GM18505 (cell line): Measurements from ENCODE around the gene TP53BP2.
"Not testable (repeated sequence)": the region's sequence is repeated elsewhere in the genome, so short reads cannot be mapped to it uniquely, and the experiment has no call there.

Source experiments
- ATAC-seq: cut with Tn5 transposase; IDR thresholded peaks from one replicate; pipeline ENCODE4 v1.9.1; 2021; ENCODE audit not compliant: unreplicated experiment
- POLR2A ChIP-seq: IDR thresholded peaks from 4 replicates; pipeline ENCODE4 v1.6.1; 2011; ENCODE audit warnings: borderline replicate concordance; ENCODE audit not compliant: insufficient read depth, insufficient read length; ENCODE audit errors: extremely low read depth

The TP53BP2 gene

DNA sequence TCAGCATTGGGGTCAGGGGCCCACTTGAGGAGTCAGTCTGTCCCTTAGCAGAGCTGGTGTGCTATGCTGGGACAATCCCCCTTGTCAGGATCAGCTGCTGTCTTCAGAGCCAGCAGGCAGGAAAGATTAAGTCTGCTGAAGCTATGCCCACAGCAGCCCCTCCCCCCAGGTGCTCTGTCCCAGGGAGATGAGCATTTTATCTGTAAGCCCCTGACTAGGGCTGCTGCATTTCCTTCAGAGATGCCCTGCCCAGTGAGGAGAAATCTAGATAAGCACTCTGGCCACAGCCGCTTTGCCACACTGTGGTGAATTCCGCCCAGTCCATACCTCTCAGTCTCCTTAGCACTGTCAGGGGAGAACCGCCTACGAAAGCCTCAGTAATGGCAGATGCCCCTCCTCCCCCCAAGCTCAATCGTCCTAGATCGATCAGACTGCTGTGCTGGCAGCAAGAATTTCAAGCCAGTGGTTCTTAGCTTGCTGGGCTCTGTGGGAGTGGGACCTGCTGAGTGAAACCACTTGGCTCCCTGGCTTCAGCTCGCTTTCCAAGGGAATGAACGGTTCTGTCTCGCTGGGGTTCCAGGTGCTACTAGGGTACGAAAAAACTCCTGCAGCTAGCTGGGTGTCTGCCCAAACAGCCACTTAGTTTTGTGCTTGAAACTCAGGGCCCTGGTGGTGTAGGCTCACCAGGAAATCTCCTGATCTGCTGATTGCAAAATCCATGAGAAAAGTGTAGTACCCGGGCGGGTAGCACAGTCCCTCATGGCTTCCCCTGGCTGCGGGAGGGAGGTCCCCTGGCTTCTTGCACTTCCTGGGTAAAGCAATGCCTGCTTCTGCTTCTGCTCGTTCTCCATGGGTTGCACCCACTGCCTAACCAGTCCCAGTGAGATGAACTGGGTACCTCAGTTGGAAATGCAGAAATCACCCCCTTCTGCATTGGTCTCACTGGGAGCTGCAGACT lies 25.1 kb upstream of the TP53BP2 start:
- ATAC-seq, result no peak
- TF ChIP-seq POLR2A, result no peak

GRCh38 chr1:223864599-223865368 lies 19.0 kb upstream of the TP53BP2 start:
- ATAC-seq, result not testable (repeated sequence)

DNA sequence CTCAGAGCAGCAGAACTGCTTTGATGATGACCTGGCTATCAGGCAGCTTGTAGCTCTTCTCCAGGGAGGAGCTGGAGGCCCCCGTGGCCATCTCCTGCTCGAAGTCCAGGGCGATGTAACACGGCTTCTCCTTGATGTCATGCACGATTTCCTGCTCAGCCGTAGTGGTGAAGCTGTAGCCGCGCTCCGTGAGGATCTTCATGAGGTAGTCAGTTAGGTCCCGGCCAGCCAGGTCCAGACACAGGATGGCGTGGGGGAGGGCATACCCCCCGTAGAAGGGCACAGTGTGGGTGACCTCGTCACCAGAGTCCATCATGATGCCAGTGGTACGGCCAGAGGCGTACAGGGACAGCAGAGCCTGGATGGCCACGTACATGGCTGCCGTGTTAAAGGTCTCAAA lies 18.3 kb upstream of the TP53BP2 start:
- TF ChIP-seq POLR2A, result no peak
- ATAC-seq, result no peak

GRCh38 chr1:223861904-223862303 lies 16.2 kb upstream of the TP53BP2 start:
- TF ChIP-seq POLR2A, result no peak
- ATAC-seq, result no peak

GRCh38 chr1:223860051-223860622 lies 14.4 kb upstream of the TP53BP2 start:
- TF ChIP-seq POLR2A, result no peak
- no peak for ATAC-seq

DNA sequence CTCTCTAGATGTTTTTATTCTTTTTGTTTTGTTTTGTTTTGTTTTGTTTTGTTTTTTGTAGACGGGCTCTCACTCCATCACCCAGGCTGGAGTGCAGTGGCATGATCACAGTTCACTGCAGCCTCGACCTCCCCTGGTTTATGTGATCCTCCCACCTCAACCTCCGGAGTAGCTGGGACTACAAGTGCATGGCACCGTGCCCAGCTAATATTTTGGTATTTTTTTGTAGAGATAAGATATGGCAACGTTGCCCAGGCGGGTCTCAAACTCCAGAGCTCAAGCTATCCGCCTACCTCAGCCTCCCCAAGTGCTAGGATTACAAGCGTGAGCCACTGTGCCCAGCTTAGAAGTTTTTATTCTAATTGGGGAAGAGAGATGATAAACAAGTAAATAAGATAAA lies 13.3 kb upstream of the TP53BP2 start:
- ATAC-seq, result no peak
- no peak for TF ChIP-seq POLR2A

DNA sequence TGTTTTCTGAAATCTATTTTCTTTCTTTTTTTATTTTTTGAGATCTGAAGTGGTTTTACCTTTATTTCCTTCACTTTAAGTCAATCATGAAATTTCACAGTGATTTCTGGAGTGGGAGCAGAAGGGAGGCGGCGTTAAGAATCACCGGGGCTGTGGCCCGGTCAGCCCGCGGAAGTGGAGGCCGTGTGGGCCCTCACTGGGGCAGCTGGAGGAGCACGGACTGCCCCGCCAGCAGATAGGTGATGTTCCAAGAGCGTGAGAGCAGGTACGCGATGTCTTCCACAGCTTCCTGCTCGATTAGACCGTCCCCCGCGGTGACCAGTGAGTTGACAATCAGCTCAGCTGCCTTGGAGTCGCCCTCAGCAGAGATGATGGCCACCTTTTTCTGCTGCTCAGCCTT lies 10.6 kb upstream of the TP53BP2 start:
- no peak for TF ChIP-seq POLR2A
- no peak for ATAC-seq

- TF ChIP-seq POLR2A, result no peak
- no peak for ATAC-seq
These were observed 8.0 kb upstream of the TP53BP2 start for GRCh38 chr1:223853748-223854147.

- no peak for TF ChIP-seq POLR2A
- ATAC-seq, result no peak
These were observed 7.5 kb upstream of the TP53BP2 start for GRCh38 chr1:223853275-223853674.

DNA sequence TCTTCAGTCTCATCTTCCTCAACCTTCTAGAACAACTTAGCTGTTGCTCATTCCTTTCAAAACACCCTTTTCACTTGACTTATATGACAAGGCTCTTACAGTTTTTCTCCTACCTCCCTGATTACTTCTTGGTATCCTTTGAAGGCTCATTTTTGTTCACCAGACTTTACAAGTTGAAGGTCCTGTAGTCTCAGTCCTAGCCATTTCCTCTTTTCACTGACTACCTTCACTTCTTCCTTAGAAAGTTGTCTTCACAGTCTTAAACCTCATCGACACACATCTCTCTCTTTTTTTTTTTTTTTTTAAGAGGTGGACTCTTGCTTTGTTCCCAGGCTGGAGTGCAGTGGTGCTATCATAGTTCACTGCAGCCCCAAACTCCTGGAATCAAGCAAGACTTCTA lies 6.6 kb upstream of the TP53BP2 start:
- no peak for TF ChIP-seq POLR2A
- no peak for ATAC-seq

- no peak for TF ChIP-seq POLR2A
- ATAC-seq, result no peak
These were observed 3.9 kb upstream of the TP53BP2 start for GRCh38 chr1:223849352-223850254.

DNA sequence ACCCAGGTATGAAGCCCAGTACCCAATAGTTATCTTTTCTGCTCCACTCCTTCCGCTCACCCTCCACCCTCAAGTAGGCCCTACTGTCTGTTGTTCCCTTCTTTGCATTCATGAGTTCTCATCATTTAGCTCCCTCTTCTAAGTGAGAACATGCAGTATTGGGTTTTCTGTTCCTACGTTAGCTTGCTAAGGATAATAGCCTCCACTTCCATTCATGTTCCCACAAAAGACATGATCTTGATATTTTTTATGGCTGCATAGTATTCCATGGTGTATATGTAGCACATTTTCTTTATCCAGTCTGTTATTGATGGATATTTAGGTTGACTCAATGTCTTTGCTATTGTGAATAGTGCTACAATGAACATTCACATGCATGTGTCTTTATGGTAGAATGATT lies 2.8 kb upstream of the TP53BP2 start:
- no peak for ATAC-seq
- TF ChIP-seq POLR2A, result no peak
